K562 (cell line): Measurements from ENCODE around the gene MRAS. TPM values are rescaled to one million over a fixed set of nuclear protein-coding genes. Genes with fewer than 3 reads are reported as not detected.

Source experiments
- ATAC-seq: fragments of 200-7000 bp; cut with Tn5 transposase; 3 replicates; pipeline ENCODE4 v1.9.1; 2020; ENCODE audit warnings: moderate library complexity
- BruUV-seq: library from RNA; stranded (reverse); fragments of 400-500 nt; replicated peaks from 2 replicates; lab custom pipeline; 2021; lab: Mats Ljungman, UMichigan
- CTCF ChIA-PET: fragments of 300-600 bp; formaldehyde crosslinking; extraction: SDS; loops from one replicate; lab custom pipeline; 2021; ENCODE audit warnings: low intra/inter-chr PET ratio; lab: Yijun Ruan, JAX
- POLR2A ChIA-PET: fragments of 300-600, 350-650 bp; sonication (Branson Sonifier 250); formaldehyde crosslinking; extraction: SDS; loops from one replicate; lab custom pipeline; 2021; ENCODE audit warnings: antibody characterized with exemption, inconsistent platforms; lab: Yijun Ruan, JAX
- DNase-seq, 4 experiments: peaks; one replicate each; pipeline versions ENCODE4 v3.0.0 to v3.0.0-alpha.2; 2011 to 2018; ENCODE audit warnings: low spot score in 3 of 4, mixed read lengths in 3 of 4; ENCODE audit errors: extremely low read depth in 1 of 4
- FAIRE-seq: peaks from 2 replicates; lab custom pipeline; 2011; peaks lifted over from hg19 to GRCh38; lab: Jason Lieb, UNC
- H2AFZ ChIP-seq: 2 replicates; pipeline ENCODE4 v1.6.0; 2011; ENCODE audit warnings: low read depth, low read length, control low read depth, inconsistent platforms
- H3K27ac ChIP-seq: fragments of 200-600 bp; 3 replicates; pipeline ENCODE4 v1.8.0; 2011; ENCODE audit warnings: low read depth, mild to moderate bottlenecking, control low read depth, inconsistent platforms, low read length, moderate library complexity, mixed read lengths; ENCODE audit errors: extremely low read depth
- H3K27me3 ChIP-seq, 2 experiments: fragments of 300-600 bp in 1 of 2; 2 replicates in 1 of 2; 3 replicates in 1 of 2; pipeline versions ENCODE4 v1.6.0 to v1.8.0; 2011; ENCODE audit warnings: inconsistent platforms in 2 of 2, low read length in 2 of 2, mild to moderate bottlenecking in 1 of 2, mixed read lengths in 1 of 2, moderate library complexity in 1 of 2; ENCODE audit not compliant: control insufficient read depth in 2 of 2, insufficient read depth in 2 of 2
- H3K36me3 ChIP-seq: fragments of 300-600 bp; 3 replicates; pipeline ENCODE4 v1.8.0; 2011; ENCODE audit warnings: mild to moderate bottlenecking, low read length, inconsistent platforms; ENCODE audit not compliant: control insufficient read depth, insufficient read depth
- H3K4me1 ChIP-seq, 2 experiments: fragments of 200-600 bp in 1 of 2; replicated peaks in 1 of 2; 2 replicates in 1 of 2; 3 replicates in 1 of 2; pipeline versions ENCODE4 v1.5.1 to v1.8.0; 2011; ENCODE audit warnings: inconsistent platforms in 2 of 2, low read length in 2 of 2, mild to moderate bottlenecking in 1 of 2, mixed read lengths in 1 of 2, moderate library complexity in 1 of 2; ENCODE audit not compliant: control insufficient read depth in 2 of 2, insufficient read depth in 2 of 2
- H3K4me2 ChIP-seq: 2 replicates; pipeline ENCODE4 v1.6.1; 2011; ENCODE audit warnings: low read length, control low read depth, inconsistent platforms, mixed read lengths; ENCODE audit not compliant: insufficient read depth
- H3K4me3 ChIP-seq: fragments of 200-600 bp; sonication (generic), shearing (Covaris generic); 2 replicates; pipeline ENCODE4 v1.5.1; 2016; ENCODE audit warnings: control low read depth, inconsistent platforms
- H3K79me2 ChIP-seq: fragments of 200-600 bp; 3 replicates; pipeline ENCODE4 v1.8.0; 2011; ENCODE audit warnings: low read length, inconsistent platforms; ENCODE audit not compliant: control insufficient read depth, insufficient read depth
- H3K9ac ChIP-seq, 2 experiments: 2 replicates each; pipeline versions ENCODE4 v1.6.0 to v1.6.1; 2011; ENCODE audit warnings: low read depth in 2 of 2, low read length in 2 of 2, control low read depth in 1 of 2, inconsistent platforms in 1 of 2, mild to moderate bottlenecking in 1 of 2, mixed read lengths in 1 of 2; ENCODE audit not compliant: insufficient read depth in 1 of 2
- H3K9me1 ChIP-seq: one replicate; pipeline ENCODE4 v1.6.0; 2011; ENCODE audit warnings: inconsistent platforms, mild to moderate bottlenecking, low read length, moderate library complexity; ENCODE audit not compliant: control insufficient read depth, insufficient read depth
- H3K9me3 ChIP-seq: replicated peaks from 2 replicates; pipeline ENCODE4 v1.5.1; 2011; ENCODE audit warnings: low read depth, low read length, inconsistent platforms; ENCODE audit not compliant: control insufficient read depth, insufficient read depth
- H4K20me1 ChIP-seq: replicated peaks from 2 replicates; pipeline ENCODE4 v1.6.1; 2011; ENCODE audit warnings: low read length, inconsistent platforms, mixed read lengths; ENCODE audit not compliant: control insufficient read depth, insufficient read depth
- ATF2 ChIP-seq: sonication (generic); formaldehyde crosslinking; IDR thresholded peaks from 2 replicates; pipeline ENCODE4 v1.8.1; 2022; ENCODE audit warnings: missing genetic modification reagents
- BHLHE40 ChIP-seq: IDR thresholded peaks from 2 replicates; pipeline ENCODE4 v1.6.1; 2011; ENCODE audit warnings: low read length, improper control_type of control experiment
- CBFA2T2 ChIP-seq: fragments of 450-650 bp; conservative IDR thresholded peaks from 2 replicates; pipeline ENCODE4 v1.6.1; 2017; ENCODE audit warnings: mild to moderate bottlenecking
- CBFA2T3 ChIP-seq: fragments of 450-650 bp; IDR thresholded peaks from 2 replicates; pipeline ENCODE4 v1.6.1; 2017
- FOXA3 ChIP-seq, 2 experiments: fragments of 450-650 bp in 1 of 2; sonication (generic) in 1 of 2; formaldehyde crosslinking; IDR thresholded peaks in 1 of 2; conservative IDR thresholded peaks in 1 of 2; 2 replicates each; pipeline versions ENCODE4 v1.4.0 to v1.8.0; 2020 to 2022; ENCODE audit warnings: mild to moderate bottlenecking in 2 of 2, missing genetic modification reagents in 1 of 2
- KDM5B ChIP-seq: fragments of 200-600 bp; sonication (generic); IDR thresholded peaks from 2 replicates; pipeline ENCODE4 v1.6.1; 2012; ENCODE audit warnings: low read depth, mild to moderate bottlenecking, moderate library complexity, low read length, control low read depth, inconsistent platforms; ENCODE audit not compliant: insufficient replicate concordance
- whole genome bisulfite sequencing: fragments of 100-300 bp; shearing (Covaris generic); methylation state at CpG from one replicate; pipeline ENCODE4 v1.1.6; 2016; ENCODE audit warnings: low coverage, mixed read lengths; ENCODE audit not compliant: insufficient coverage; ENCODE audit errors: missing lambda C conversion rate; 5-methylcytosine and 5-hydroxymethylcytosine counted together
- in situ Hi-C: fragments of 300-500 bp; cut with MboI; formaldehyde crosslinking; loops from 4 replicates; pipeline ENCODE4 v1.15.0; 2018; ENCODE audit warnings: inconsistent platforms, mixed read lengths
- intact Hi-C: fragments of 100-400 bp; cut with micrococcal nuclease; formaldehyde crosslinking; loops from 2 replicates; pipeline ENCODE4 v1.14.2; 2022
- polyA plus RNA-seq, 8 experiments: library from polyadenylated mRNA; depleted of rRNA in 4 of 8; stranded (reverse) in 5 of 8; unstranded in 3 of 8; fragments of >200 nt; fragmentation: Nextera tagmentation in 2 of 8; fragmentation: Illumina TruSeq in 1 of 8; extraction: Ambion mirVana in 2 of 8; extraction: Trizol in 1 of 8; gene quantifications; 2 replicates each; pipeline versions ENCODE4 v1.2.1 to v1.2.3, GENCODE V29; 2011 to 2014; ENCODE audit warnings: inconsistent platforms in 1 of 8, missing spikeins in 1 of 8
- total RNA-seq, 7 experiments: library from RNA; depleted of rRNA in 6 of 7; stranded (reverse); fragments of >200 nt in 6 of 7; fragmentation: Illumina TruSeq in 2 of 7; extraction: Trizol in 2 of 7; gene quantifications; 2 replicates each; pipeline versions ENCODE4 v1.2.1 to v1.2.3, GENCODE V29; 2011 to 2021; ENCODE audit warnings: low replicate concordance in 1 of 7

The MRAS gene
- total and polyA plus RNA-seq, 9 of the 15 experiments (the other 6 are each of a cell fraction or from before 2014, with no cell fraction given), result 1.5 to 10.0 (median 5.0) TPM

- H2AFZ ChIP-seq, result no peak overlapping the region
- intact Hi-C loops, result no loop called here
- H3K27ac ChIP-seq, result no peak overlapping the region
- no peaks in the 10 kb centered on the region; a peak in 1 of 5 replicates for H3K4me1 ChIP-seq
- no peak for FAIRE-seq
- CTCF ChIA-PET, result no interaction called here
- no peaks in the 10 kb centered on the region for H3K79me2 ChIP-seq
- no TSS peak for BruUV-seq
- POLR2A ChIA-PET, result no interaction called here
- H3K9me3 ChIP-seq, result no peaks in the 10 kb centered on the region
- ATAC-seq, result no peak
- TF ChIP-seq KDM5B, result no peak
- peak; percentile 59 to 87; a peak in 3 of 4 replicates for TF ChIP-seq FOXA3 (CRISPR knock-in tag; conservative IDR thresholded peaks at IDR 0.05 in 1 of 2, IDR thresholded peaks at IDR 0.05 in 1 of 2)
- peak; percentile 50 for TF ChIP-seq CBFA2T3
- TF ChIP-seq ATF2 (CRISPR knock-in tag), result no peak
- peak; percentile 73; the same call in 1 of the 2 replicates for TF ChIP-seq BHLHE40
- TF ChIP-seq CBFA2T2, result 0 out of 2 replicates have a peak, but pooled peaks have one; percentile 20
- TF ChIP-seq, all 486 proteins: peak for 4
- DNase-seq, result no peak
- peaks cover 0 to 13% of the 10 kb centered on the region in 2 experiments; a peak in 3 of 5 replicates for H3K27me3 ChIP-seq
- H4K20me1 ChIP-seq, result no peaks in the 10 kb centered on the region
- in situ Hi-C loops, result no loop called here
- no peak overlapping the region for H3K4me2 ChIP-seq
- peaks cover 4% of the 10 kb centered on the region for H3K9me1 ChIP-seq
- H3K4me3 ChIP-seq, result no peak overlapping the region
- WGBS, result 17% methylated on average over 12 of the region's 15 CpGs
- H3K36me3 ChIP-seq, result no peaks in the 10 kb centered on the region
- H3K9ac ChIP-seq, result no peak overlapping the region
These were observed 11.8 kb downstream of the MRAS start for GRCh38 chr3:138359919-138360868.
